GM23248 (cell line): ENCODE results near the gene EMID1.

Source experiments
- EZH2 ChIP-seq: fragments of 200-600 bp; sonication (generic); IDR thresholded peaks from 2 replicates; pipeline ENCODE4 v1.6.1; 2018; ENCODE audit warnings: antibody characterized with exemption, mild to moderate bottlenecking; ENCODE audit not compliant: insufficient read depth, poor library complexity, severe bottlenecking
- EZH2phosphoT487 ChIP-seq: fragments of 200-600 bp; sonication (generic); IDR thresholded peaks from 2 replicates; pipeline ENCODE4 v1.6.1; 2018; ENCODE audit warnings: antibody characterized with exemption, moderate library complexity, mild to moderate bottlenecking, low read depth; ENCODE audit not compliant: insufficient read depth

- TF ChIP-seq EZH2phosphoT487: no peak
- TF ChIP-seq EZH2: no peak
Measured at GRCh38 chr22:29269731-29270474, 64.2 kb downstream of the EMID1 start.
